ENCODE data around the gene SLC12A8.

SLC12A8 gene, protein sequence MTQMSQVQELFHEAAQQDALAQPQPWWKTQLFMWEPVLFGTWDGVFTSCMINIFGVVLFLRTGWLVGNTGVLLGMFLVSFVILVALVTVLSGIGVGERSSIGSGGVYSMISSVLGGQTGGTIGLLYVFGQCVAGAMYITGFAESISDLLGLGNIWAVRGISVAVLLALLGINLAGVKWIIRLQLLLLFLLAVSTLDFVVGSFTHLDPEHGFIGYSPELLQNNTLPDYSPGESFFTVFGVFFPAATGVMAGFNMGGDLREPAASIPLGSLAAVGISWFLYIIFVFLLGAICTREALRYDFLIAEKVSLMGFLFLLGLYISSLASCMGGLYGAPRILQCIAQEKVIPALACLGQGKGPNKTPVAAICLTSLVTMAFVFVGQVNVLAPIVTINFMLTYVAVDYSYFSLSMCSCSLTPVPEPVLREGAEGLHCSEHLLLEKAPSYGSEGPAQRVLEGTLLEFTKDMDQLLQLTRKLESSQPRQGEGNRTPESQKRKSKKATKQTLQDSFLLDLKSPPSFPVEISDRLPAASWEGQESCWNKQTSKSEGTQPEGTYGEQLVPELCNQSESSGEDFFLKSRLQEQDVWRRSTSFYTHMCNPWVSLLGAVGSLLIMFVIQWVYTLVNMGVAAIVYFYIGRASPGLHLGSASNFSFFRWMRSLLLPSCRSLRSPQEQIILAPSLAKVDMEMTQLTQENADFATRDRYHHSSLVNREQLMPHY

DNA sequence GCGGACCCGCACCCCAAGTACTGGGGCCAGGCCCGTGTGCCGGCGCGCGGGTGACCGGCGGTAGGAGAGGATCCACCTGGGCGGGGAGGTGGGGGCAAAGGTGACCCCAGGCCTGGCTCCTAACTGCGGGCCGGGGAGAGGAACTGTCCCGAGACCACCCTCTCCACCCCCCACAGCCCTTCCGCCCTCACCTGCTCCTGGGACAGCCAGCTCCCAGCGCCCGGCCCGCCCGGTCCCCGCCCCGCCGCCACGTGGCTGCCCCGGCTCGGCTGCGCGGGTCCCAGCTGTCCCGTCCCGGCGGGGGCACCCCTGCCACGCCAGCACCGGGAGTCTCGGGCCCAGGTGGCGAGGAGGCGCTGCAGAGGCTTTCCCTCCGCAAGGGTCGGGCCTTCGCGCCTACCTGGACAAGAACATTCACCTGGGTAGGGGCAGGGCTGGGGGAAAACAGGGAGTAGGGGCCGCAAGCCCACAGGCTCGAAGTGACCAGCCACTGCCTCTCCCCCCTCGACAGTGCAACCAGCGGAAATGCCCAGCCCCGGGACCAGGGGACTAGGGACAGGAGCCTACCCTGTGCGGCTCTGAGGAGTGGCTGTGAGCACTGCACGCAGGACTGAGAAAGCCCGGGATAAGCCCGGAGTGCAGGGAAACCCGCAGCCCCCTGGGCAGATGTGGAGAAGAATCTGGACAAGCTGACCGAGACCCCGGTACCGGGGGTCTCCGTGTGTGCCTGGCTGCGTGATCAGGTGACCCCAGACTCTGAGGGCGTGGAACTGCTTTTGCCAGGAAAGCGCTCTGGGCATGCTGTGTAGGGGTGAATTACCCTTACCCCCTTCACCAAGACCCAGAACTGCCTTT lies at the start of gene SLC12A8:
SLC12A8 (minus strand) TSS at position 240 of the 855 bp plus-strand sequence. CDS start 1,399 bp downstream, outside the sequence.
- Mint-ChIP-seq H3K27ac (no peak within 1 kb of the TSS), H3K27me3 (ENCODE audit: low read depth) (peaks cover 53% of the 10 kb centered on the region), H3K9me3 (no peaks in the 10 kb centered on the region), H3K4me1 (ENCODE audit: low read depth) (peaks cover 12% of the 10 kb centered on the region), H3K4me3 (peak within 1 kb of the TSS; percentile 10), H3K36me3 (ENCODE audit: low read depth) (peaks cover 4% of the 10 kb centered on the region)

DNA sequence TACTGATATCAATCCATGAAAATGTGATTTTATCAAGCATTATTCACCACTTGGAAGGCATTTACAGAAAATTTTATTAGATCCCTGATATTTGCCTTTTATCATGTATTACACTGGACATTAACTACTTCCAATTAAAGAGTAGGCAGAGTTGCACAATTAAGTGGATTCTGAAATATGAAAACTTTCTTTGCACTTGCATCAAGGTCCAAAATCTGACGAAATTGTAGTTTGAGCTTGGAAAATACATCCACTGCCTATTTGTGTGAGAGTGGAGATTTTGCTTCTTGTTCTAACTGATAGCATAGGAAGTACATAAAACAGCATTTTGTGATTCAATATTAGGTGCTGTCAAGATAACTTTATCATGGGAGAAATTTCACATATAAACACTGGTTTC lies 49.6 kb upstream of the SLC12A8 start:
- peaks cover 32% of the 10 kb centered on the region for H3K36me3 Mint-ChIP-seq (ENCODE audit: low read depth)
- H3K27me3 Mint-ChIP-seq (ENCODE audit: low read depth), result no peaks in the 10 kb centered on the region
- peaks cover 10% of the 10 kb centered on the region for H3K9me3 Mint-ChIP-seq
- no peak overlapping the region for H3K27ac Mint-ChIP-seq
- peaks cover 17% of the 10 kb centered on the region for H3K4me1 Mint-ChIP-seq (ENCODE audit: low read depth)
- no peak overlapping the region for H3K4me3 Mint-ChIP-seq

DNA sequence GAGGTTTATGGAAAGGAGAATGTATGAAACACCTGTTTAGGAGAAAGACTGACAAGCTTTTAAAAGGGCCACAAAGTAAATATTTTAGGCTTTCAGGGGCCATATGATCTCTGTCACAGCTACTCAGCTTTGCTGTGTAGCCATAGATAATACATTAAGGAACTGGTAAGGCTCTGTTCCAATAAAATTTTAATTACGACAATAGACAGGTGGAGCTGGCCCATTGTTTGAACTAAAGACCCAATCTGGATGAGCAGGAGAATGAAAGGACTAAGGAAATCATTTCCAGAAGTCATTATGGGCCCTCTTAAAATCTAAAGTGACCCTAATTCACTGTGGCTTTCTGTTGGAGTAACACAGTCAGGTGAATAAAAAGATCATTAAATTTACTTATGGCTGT lies 48.5 kb upstream of the SLC12A8 start:
- Mint-ChIP-seq H3K4me1 (ENCODE audit: low read depth) (peaks cover 7% of the 10 kb centered on the region), H3K9me3 (peaks cover 13% of the 10 kb centered on the region), H3K27me3 (ENCODE audit: low read depth) (no peaks in the 10 kb centered on the region), H3K27ac (no peak overlapping the region), H3K4me3 (no peak overlapping the region), H3K36me3 (ENCODE audit: low read depth) (peaks cover 28% of the 10 kb centered on the region)

DNA sequence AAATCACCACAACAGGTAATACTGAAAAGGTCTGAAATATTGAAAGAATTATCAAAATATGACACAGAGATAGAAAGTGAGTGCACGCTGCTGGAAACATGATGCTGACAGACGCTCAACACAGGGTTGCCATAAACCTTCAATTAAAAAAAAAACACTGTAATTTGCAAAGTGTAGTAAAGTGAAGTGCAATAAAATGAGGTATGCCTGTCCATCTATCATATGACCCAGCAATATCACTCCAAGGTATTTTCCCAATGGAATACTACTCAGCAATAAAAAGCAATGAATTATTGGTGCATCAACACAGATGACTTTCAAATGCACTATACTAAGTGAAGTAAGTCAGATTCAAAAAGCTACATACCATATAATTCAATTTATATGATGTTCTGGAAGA lies 47.6 kb upstream of the SLC12A8 start:
- Mint-ChIP-seq H3K36me3 (ENCODE audit: low read depth) (peaks cover 25% of the 10 kb centered on the region), H3K4me1 (ENCODE audit: low read depth) (peaks cover 5% of the 10 kb centered on the region), H3K9me3 (peaks cover 13% of the 10 kb centered on the region), H3K27me3 (ENCODE audit: low read depth) (no peaks in the 10 kb centered on the region), H3K27ac (no peak overlapping the region), H3K4me3 (no peak overlapping the region)

DNA sequence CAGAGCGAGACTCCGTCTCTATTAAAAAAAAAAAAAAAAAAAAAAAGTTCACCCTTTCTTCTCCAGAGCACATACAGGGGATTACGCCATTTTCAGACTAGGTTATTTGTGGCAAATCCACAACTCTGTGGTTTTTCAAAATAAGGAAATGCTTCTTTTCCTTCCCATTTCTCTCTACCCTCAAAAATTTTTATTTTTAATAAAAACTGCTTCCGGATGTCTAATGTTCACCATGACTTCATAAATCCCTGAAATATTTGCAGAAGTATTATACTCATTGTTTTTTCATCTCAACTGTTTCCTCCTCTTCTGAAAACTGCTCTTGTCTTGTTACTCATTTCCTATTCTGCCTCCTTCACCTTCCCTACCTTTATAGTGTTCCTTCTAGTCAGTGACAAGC lies 45.0 kb upstream of the SLC12A8 start:
- no peaks in the 10 kb centered on the region for H3K27me3 Mint-ChIP-seq (ENCODE audit: low read depth)
- H3K27ac Mint-ChIP-seq, result no peak overlapping the region
- peaks cover 13% of the 10 kb centered on the region for H3K9me3 Mint-ChIP-seq
- H3K4me3 Mint-ChIP-seq, result no peak overlapping the region
- H3K4me1 Mint-ChIP-seq (ENCODE audit: low read depth), result peaks cover 8% of the 10 kb centered on the region
- H3K36me3 Mint-ChIP-seq (ENCODE audit: low read depth), result peaks cover 24% of the 10 kb centered on the region

DNA sequence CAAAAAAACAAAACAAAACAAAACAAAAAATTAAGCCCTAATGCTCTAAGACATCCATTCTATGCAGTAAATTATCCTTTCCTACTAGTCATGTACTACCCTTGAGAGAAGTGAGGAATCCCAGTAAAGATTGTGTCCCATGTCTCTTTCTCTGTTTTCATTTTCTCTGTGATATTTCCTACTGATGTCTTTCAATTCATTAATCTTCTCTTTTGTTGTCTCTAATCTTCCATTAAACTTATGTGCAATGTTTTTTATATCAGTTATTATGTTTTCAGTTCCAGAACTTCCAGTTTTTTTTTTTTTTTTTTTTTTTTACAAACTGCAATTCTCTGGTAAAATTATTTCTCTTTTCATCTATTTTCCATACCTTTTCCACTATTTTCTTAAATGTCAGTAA lies 44.1 kb upstream of the SLC12A8 start:
- H3K27ac Mint-ChIP-seq, result no peak overlapping the region
- H3K27me3 Mint-ChIP-seq (ENCODE audit: low read depth), result no peaks in the 10 kb centered on the region
- H3K36me3 Mint-ChIP-seq (ENCODE audit: low read depth), result peaks cover 24% of the 10 kb centered on the region
- no peak overlapping the region for H3K4me3 Mint-ChIP-seq
- peaks cover 8% of the 10 kb centered on the region for H3K4me1 Mint-ChIP-seq (ENCODE audit: low read depth)
- H3K9me3 Mint-ChIP-seq, result peaks cover 13% of the 10 kb centered on the region

DNA sequence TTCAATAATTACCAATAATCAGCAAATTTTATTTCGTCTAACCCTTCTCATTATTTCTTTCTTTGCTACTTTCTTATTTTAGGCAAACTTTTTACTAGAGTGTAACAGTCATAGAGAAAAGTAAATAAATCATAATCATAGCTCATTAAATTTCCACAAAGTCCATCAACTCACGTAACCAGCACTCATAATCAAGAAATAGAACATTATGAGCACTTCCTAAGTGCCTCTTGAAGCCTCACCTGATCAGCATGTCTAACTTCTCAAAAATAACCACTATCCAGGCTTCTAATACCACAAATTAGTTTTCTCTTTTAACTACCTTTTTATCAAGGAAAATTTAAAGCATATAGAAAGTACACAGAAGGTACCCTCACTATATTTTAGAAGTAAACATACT lies 38.4 kb upstream of the SLC12A8 start:
- H3K27ac Mint-ChIP-seq, result no peak overlapping the region
- H3K4me3 Mint-ChIP-seq, result no peak overlapping the region
- H3K27me3 Mint-ChIP-seq (ENCODE audit: low read depth), result no peaks in the 10 kb centered on the region
- peaks cover 8% of the 10 kb centered on the region for H3K36me3 Mint-ChIP-seq (ENCODE audit: low read depth)
- H3K9me3 Mint-ChIP-seq, result no peaks in the 10 kb centered on the region
- peaks cover 2% of the 10 kb centered on the region for H3K4me1 Mint-ChIP-seq (ENCODE audit: low read depth)

DNA sequence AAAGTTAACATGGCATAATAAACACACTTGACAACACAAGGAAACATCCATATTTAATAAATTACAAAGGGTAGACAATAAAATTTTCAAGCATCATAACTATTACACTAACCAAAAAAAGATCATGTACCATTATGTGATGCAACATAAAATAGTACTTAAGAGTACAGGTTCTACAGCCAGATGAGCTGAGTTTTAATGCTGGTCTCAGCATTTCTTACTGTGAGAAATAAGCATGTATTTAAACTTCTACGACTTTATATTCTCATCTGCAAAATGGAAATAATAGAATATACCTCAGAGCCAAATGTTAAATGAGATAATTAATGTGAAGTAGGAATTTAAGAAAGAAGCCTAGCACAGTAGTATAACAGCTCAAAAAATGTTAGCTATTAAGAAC lies 33.7 kb upstream of the SLC12A8 start:
- H3K27me3 Mint-ChIP-seq (ENCODE audit: low read depth), result no peaks in the 10 kb centered on the region
- H3K36me3 Mint-ChIP-seq (ENCODE audit: low read depth), result peaks cover 11% of the 10 kb centered on the region
- no peaks in the 10 kb centered on the region for H3K4me1 Mint-ChIP-seq (ENCODE audit: low read depth)
- H3K27ac Mint-ChIP-seq, result no peak overlapping the region
- H3K9me3 Mint-ChIP-seq, result no peaks in the 10 kb centered on the region
- H3K4me3 Mint-ChIP-seq, result no peak overlapping the region

DNA sequence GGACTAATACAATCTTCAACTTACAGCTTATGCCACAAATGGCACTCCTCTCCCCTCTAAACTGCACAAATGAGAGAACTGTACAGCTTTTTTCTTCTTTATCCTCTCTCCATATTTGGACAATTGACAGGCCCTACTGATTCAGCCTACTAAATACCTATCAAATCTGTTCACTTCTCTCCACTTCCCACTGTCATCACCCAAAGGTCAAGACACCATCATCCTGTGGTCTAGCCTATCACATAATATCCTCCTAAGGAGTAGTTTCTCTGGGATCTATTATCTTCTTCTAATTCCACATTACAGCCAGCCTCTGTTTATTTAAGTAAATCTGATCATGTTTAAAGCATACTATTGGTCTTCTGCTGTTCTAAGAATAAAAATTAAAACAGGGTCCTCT lies 33.0 kb upstream of the SLC12A8 start:
- Mint-ChIP-seq H3K27me3 (ENCODE audit: low read depth) (no peaks in the 10 kb centered on the region), H3K4me3 (no peak overlapping the region), H3K36me3 (ENCODE audit: low read depth) (peaks cover 11% of the 10 kb centered on the region), H3K4me1 (ENCODE audit: low read depth) (peaks cover 2% of the 10 kb centered on the region), H3K27ac (no peak overlapping the region), H3K9me3 (no peaks in the 10 kb centered on the region)

DNA sequence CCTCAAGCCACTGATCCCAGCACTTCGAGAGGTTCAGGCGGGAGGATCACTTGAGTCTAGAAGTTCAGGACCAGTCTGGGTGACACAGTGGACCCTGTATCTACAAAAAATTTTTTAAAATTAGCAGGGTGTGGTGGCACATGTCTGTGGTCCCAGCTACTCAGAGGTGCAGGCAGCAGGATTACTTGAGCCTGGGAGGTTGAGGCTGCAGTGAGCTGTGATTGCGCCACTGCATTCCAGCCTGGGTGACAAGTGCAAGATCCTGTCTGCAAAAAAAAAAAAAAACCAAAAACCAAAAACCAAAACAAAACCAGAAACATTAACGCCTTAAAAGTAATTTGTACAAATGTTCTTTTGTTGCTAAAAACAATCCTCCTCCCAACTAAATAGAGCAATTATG lies 27.9 kb upstream of the SLC12A8 start:
- Mint-ChIP-seq H3K36me3 (ENCODE audit: low read depth) (peaks cover 19% of the 10 kb centered on the region), H3K27ac (no peak overlapping the region), H3K27me3 (ENCODE audit: low read depth) (no peaks in the 10 kb centered on the region), H3K4me1 (ENCODE audit: low read depth) (peaks cover 2% of the 10 kb centered on the region), H3K4me3 (no peak overlapping the region), H3K9me3 (peaks cover 3% of the 10 kb centered on the region)

DNA sequence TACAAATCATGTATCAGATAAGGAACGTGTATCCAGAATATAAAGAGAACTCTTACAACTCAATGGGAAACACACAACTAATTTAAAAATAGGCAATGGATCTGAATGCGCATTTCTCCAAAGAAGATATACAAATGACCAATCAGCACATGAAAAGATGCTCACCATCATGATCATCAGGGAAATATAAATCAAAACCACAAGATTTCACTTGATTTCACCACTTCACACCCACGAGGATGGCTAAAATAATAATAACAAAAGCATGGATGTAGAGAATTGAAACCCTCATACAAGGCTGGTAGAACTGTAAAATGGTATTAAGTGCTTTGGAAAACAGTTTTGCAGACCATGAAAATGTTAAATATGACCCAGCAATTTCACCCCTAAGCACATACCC lies 26.7 kb upstream of the SLC12A8 start:
- H3K9me3 Mint-ChIP-seq, result peaks cover 8% of the 10 kb centered on the region
- H3K4me1 Mint-ChIP-seq (ENCODE audit: low read depth), result peaks cover 2% of the 10 kb centered on the region
- H3K36me3 Mint-ChIP-seq (ENCODE audit: low read depth), result peaks cover 19% of the 10 kb centered on the region
- H3K27ac Mint-ChIP-seq, result no peak overlapping the region
- H3K4me3 Mint-ChIP-seq, result no peak overlapping the region
- no peaks in the 10 kb centered on the region for H3K27me3 Mint-ChIP-seq (ENCODE audit: low read depth)

DNA sequence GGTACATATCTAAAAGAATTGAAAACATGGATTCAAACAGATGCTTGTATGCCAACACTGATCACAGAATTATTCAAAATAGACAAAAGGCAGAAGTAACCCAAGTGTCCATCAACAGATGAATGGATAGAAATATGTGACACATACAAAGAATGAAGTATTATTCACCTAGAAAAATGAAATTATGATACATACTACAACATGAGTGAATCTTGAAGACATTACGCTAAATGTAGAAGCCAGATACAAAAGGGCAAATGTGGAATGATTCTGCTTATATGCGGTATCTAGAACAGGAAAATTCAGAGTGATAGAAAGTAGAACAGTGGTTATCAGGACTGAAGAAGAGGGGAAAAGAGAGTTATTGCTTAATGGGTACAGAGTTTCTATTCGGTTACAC lies 26.2 kb upstream of the SLC12A8 start:
- Mint-ChIP-seq H3K9me3 (peaks cover 8% of the 10 kb centered on the region), H3K4me3 (no peak overlapping the region), H3K27ac (no peak overlapping the region), H3K36me3 (ENCODE audit: low read depth) (peaks cover 20% of the 10 kb centered on the region), H3K27me3 (ENCODE audit: low read depth) (no peaks in the 10 kb centered on the region), H3K4me1 (ENCODE audit: low read depth) (peaks cover 3% of the 10 kb centered on the region)

DNA sequence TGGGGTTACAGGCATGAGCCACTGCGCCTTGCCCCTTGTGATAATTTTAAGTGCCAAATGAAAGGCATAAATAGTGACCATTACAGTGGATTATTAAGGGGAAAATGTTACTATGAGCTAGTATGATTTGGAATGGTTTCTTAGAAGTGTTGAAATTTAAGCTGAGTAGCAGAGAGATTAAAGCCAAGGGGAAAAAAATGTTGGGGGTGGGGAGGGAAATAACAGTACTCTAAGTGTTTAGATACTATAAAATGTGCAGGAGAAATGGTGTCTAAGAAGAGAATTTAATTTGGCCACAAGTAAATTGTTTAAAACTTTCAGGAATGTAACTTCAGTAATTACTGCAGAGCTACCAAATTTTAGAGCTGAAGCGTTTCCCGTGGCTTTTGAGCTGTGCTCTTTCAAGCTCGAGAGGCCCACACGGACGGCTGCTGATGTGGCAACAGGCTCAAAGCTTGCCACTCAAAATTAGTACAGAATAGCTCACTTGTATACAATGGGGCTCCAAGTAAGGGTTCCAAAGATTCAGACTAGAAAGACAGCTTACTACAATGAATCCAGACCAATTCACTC lies 23.9 kb upstream of the SLC12A8 start:
- Mint-ChIP-seq H3K4me3 (no peak overlapping the region), H3K36me3 (ENCODE audit: low read depth) (peaks cover 39% of the 10 kb centered on the region), H3K9me3 (peaks cover 8% of the 10 kb centered on the region), H3K27me3 (ENCODE audit: low read depth) (no peaks in the 10 kb centered on the region), H3K27ac (no peak overlapping the region), H3K4me1 (ENCODE audit: low read depth) (peaks cover 5% of the 10 kb centered on the region)

DNA sequence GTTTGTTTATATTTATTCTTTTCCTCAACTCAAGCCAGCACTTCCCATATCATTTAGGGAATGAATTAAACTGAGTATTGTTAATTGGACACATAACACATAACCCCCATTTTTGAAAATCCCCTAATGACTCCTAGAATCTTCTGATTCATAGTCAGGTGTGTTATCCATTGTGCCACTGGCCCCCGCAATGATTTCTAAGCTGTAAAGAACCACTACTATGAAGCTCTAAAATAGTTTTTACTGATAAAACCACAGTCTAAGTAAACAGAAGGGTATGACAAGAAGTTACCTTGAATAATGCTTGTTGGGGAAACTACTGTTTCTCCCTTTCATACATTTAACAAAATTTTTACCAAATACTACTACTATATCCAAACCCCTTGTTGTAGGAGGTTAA lies 22.3 kb upstream of the SLC12A8 start:
- no peak overlapping the region for H3K4me3 Mint-ChIP-seq
- peaks cover 42% of the 10 kb centered on the region for H3K36me3 Mint-ChIP-seq (ENCODE audit: low read depth)
- H3K27me3 Mint-ChIP-seq (ENCODE audit: low read depth), result no peaks in the 10 kb centered on the region
- peaks cover 6% of the 10 kb centered on the region for H3K4me1 Mint-ChIP-seq (ENCODE audit: low read depth)
- H3K27ac Mint-ChIP-seq, result no peak overlapping the region
- peaks cover 8% of the 10 kb centered on the region for H3K9me3 Mint-ChIP-seq

Data from T-helper 1 cell treated with Interleukin-12 subunit alpha and Interleukin-12 subunit beta and Interleukin-4 antibody, amounts not matched to agents 30 μg/mL and 1 μg/mL, for 36 hours (primary cell).